Body of pancreas (tissue), 4 donors: Measurements from ENCODE around the gene FYB1. TPM values are rescaled to one million over a fixed set of nuclear protein-coding genes. Genes with fewer than 3 reads are reported as not detected.

ENCODE experiments used
- ATAC-seq: fragments of 150-250 bp; one replicate; pipeline ENCODE4 v1.9.1; 2016
- DNase-seq, 4 donors: peaks; one replicate each; pipeline ENCODE4 v3.0.0-alpha.2; 2019
- H3K27ac ChIP-seq, 4 donors: fragments of 200-600 bp; sonication (generic); 1 replicate in 3 of 4; 2 replicates in 1 of 4; pipeline versions ENCODE4 v1.5.1 to v1.6.1; 2016 to 2019; ENCODE audit warnings: mild to moderate bottlenecking in 1 of 4, mixed read lengths in 1 of 4, moderate library complexity in 1 of 4
- H3K27me3 ChIP-seq, 2 donors: fragments of 200-600 bp; sonication (generic); one replicate each; pipeline ENCODE4 v1.6.0; 2016; ENCODE audit warnings: mild to moderate bottlenecking in 1 of 2
- H3K36me3 ChIP-seq, 2 donors: fragments of 200-600 bp; sonication (generic); replicated peaks in 1 of 2; 2 replicates each; pipeline ENCODE4 v1.5.1; 2016; ENCODE audit warnings: low read depth in 2 of 2; ENCODE audit not compliant: insufficient read depth in 1 of 2
- H3K4me1 ChIP-seq: fragments of 200-600 bp; sonication (generic); one replicate; pipeline ENCODE4 v1.6.0; 2016
- H3K4me3 ChIP-seq, 2 donors: fragments of 200-600 bp; sonication (generic); 1 replicate in 1 of 2; 2 replicates in 1 of 2; pipeline ENCODE4 v1.5.1; 2016 to 2019
- H3K9me3 ChIP-seq, 3 donors: fragments of 200-600 bp; sonication (generic); 1 replicate in 2 of 3; 2 replicates in 1 of 3; pipeline ENCODE4 v1.5.1; 2016
- POLR2A ChIP-seq, 3 donors: fragments of 450-650 bp; IDR thresholded peaks; one replicate each; pipeline ENCODE4 v1.6.1; 2016; ENCODE audit warnings: antibody characterized with exemption in 3 of 3, mild to moderate bottlenecking in 2 of 3
- WGBS, 2 donors: methylation state at CpG; one replicate each; pipeline ENCODE4 v1.1.5; 2017; 5-methylcytosine and 5-hydroxymethylcytosine counted together
- intact Hi-C: fragments of 100-400 bp; cut with DNase I; formaldehyde crosslinking; loops from one replicate; pipeline ENCODE4 v1.15.1; 2023
- total RNA-seq, 2 donors: library from RNA; depleted of rRNA; stranded (reverse); fragments of >200 nt; gene quantifications; one replicate each; pipeline ENCODE4 v1.1.0, GENCODE V29; 2016
- TF ChIP-seq, protein P1 (sequence below), 7 experiments: fragments of 450-650 bp in 4 of 7; fragments of 200-600 bp in 3 of 7; sonication (generic) in 3 of 7; IDR thresholded peaks; one replicate each; pipeline ENCODE4 v1.5.1; 2016 to 2019; ENCODE audit warnings: antibody characterized with exemption in 7 of 7

The FYB1 gene
- total RNA-seq, 2 donors from 2014 or later: 2.9 to 3.0 TPM

DNA sequence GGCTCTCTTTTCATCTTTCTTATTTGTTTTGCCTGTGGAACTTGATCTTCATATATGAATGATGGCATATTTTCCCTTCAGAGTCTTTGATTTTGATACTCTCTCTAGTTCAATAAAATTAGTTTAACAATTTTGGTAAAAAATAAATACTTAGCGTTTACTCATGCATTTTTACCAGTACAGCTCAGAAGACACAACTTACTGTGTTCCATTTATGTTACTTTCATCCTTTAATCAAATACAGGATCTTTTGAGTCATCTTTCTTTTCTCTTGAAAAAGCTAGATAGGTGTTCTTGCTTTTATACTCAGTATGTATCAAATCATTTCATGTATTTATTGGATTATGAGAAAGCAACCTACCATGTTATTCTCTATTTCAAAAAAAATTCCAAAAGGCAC lies 98.0 kb downstream of the FYB1 start:
- 36 to 59% methylated on average over 1 of the region's 1 CpG for WGBS, 2 donors
- Histone ChIP-seq H3K36me3 (no peaks in the 10 kb centered on the region), H3K4me3 (no peak overlapping the region), H3K4me1 (no peaks in the 10 kb centered on the region), H3K27me3 (no peaks in the 10 kb centered on the region), H3K9me3 (no peaks in the 10 kb centered on the region), H3K27ac (no peak overlapping the region)
- no peak for DNase-seq
- ATAC-seq: no peak
- intact Hi-C loops: no loop called here
- TF ChIP-seq POLR2A (IDR thresholded peaks at IDR 0.05): no peak
- TF ChIP-seq, protein P1, sequence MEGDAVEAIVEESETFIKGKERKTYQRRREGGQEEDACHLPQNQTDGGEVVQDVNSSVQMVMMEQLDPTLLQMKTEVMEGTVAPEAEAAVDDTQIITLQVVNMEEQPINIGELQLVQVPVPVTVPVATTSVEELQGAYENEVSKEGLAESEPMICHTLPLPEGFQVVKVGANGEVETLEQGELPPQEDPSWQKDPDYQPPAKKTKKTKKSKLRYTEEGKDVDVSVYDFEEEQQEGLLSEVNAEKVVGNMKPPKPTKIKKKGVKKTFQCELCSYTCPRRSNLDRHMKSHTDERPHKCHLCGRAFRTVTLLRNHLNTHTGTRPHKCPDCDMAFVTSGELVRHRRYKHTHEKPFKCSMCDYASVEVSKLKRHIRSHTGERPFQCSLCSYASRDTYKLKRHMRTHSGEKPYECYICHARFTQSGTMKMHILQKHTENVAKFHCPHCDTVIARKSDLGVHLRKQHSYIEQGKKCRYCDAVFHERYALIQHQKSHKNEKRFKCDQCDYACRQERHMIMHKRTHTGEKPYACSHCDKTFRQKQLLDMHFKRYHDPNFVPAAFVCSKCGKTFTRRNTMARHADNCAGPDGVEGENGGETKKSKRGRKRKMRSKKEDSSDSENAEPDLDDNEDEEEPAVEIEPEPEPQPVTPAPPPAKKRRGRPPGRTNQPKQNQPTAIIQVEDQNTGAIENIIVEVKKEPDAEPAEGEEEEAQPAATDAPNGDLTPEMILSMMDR (IDR thresholded peaks at IDR 0.05): no peak

DNA sequence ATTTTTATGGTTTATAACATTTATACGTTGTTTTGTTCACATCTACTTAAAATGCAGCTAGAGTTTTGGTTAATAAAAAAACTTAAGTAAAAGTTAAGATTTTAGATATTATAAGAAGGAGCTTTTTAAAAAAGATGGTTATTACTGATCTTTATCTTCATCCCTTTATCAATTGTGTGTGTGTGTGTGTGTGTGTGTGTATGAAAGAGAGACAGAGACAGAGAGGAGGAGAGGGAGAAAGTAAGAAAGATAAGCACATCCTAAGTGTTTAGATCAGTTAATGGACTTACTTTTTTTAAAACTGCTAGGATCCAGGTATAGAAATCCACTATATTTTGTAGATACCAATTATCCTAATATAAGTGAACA lies 99.3 kb downstream of the FYB1 start:
- intact Hi-C loops: no loop called here
- H3K27me3 ChIP-seq: no peaks in the 10 kb centered on the region
- no peaks in the 10 kb centered on the region for H3K9me3 ChIP-seq
- H3K27ac ChIP-seq: no peak overlapping the region
- no peak overlapping the region for H3K4me3 ChIP-seq
- no peaks in the 10 kb centered on the region for H3K4me1 ChIP-seq
- no peaks in the 10 kb centered on the region for H3K36me3 ChIP-seq
- TF ChIP-seq, protein P1 (IDR thresholded peaks at IDR 0.05): no peak
- TF ChIP-seq POLR2A (IDR thresholded peaks at IDR 0.05): no peak
- 72 to 75% methylated on average over 1 of the region's 1 CpG for WGBS, 2 donors
- DNase-seq (no peak), ATAC-seq (no peak)

GRCh38 chr5:39119404-39120051 lies 99.8 kb downstream of the FYB1 start:
- H3K4me3 ChIP-seq: no peak overlapping the region
- no peak overlapping the region for H3K27ac ChIP-seq
- no peaks in the 10 kb centered on the region for H3K9me3 ChIP-seq
- TF ChIP-seq POLR2A (IDR thresholded peaks at IDR 0.05): no peak
- TF ChIP-seq, protein P1 (IDR thresholded peaks at IDR 0.05): no peak
- H3K27me3 ChIP-seq: no peaks in the 10 kb centered on the region
- WGBS, 2 donors: 62 to 63% methylated on average over 3 of the region's 3 CpGs
- no peaks in the 10 kb centered on the region for H3K4me1 ChIP-seq
- DNase-seq (no peak), ATAC-seq (no peak)
- no peaks in the 10 kb centered on the region for H3K36me3 ChIP-seq
- intact Hi-C loops: no loop called here

DNA sequence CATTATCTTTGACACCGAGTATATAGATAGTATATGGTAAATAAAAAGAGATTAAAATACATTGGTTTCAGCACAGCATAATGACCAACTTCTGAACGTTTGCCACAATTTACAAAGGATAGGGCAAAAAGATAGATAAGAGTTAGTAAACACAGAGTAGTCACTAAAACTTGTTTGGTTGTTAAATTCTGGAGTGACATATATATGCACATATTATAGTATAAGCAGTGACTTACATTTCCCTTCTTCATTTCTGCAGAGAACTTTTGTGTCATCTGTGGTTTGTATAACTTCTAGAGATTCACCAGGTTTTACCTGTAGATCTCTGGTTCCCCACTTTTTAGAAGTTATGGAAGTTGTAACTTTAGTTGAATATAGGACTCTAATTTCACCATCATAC lies 100.7 kb downstream of the FYB1 start:
- H3K27ac ChIP-seq: no peak overlapping the region
- 39 to 46% methylated on average over 2 of the region's 2 CpGs for WGBS, 2 donors
- ATAC-seq (no peak), DNase-seq (no peak)
- no peak overlapping the region for H3K4me3 ChIP-seq
- intact Hi-C loops: no loop called here
- no peaks in the 10 kb centered on the region for H3K36me3 ChIP-seq
- no peaks in the 10 kb centered on the region for H3K9me3 ChIP-seq
- H3K27me3 ChIP-seq: no peaks in the 10 kb centered on the region
- no peaks in the 10 kb centered on the region for H3K4me1 ChIP-seq
- TF ChIP-seq, protein P1 (IDR thresholded peaks at IDR 0.05): no peak
- TF ChIP-seq POLR2A (IDR thresholded peaks at IDR 0.05): no peak

GRCh38 chr5:39117401-39117800 lies 102.0 kb downstream of the FYB1 start:
- no peak overlapping the region for H3K27ac ChIP-seq
- WGBS, 2 donors: 62 to 74% methylated on average over 2 of the region's 2 CpGs
- intact Hi-C loops: no loop called here
- no peaks in the 10 kb centered on the region for H3K36me3 ChIP-seq
- no peaks in the 10 kb centered on the region for H3K4me1 ChIP-seq
- TF ChIP-seq, protein P1 (IDR thresholded peaks at IDR 0.05): no peak
- TF ChIP-seq POLR2A (IDR thresholded peaks at IDR 0.05): no peak
- DNase-seq: no peak
- H3K9me3 ChIP-seq: no peaks in the 10 kb centered on the region
- no peak overlapping the region for H3K4me3 ChIP-seq
- ATAC-seq: no peak
- no peaks in the 10 kb centered on the region for H3K27me3 ChIP-seq
